Smooth muscle cell (in vitro differentiated cells): ENCODE data around the gene OTC. TPM values are rescaled to one million over a fixed set of nuclear protein-coding genes. Genes with fewer than 3 reads are reported as not detected.

Experiments
- DNase-seq: peaks from one replicate; lab custom pipeline; 2025; ENCODE audit not compliant: unreplicated experiment; lab: John Stamatoyannopoulos, UW
- H2AFZ ChIP-seq: fragments of 200-600 bp; sonication (generic); 2 replicates; pipeline ENCODE4 v1.6.0; 2016; ENCODE audit warnings: antibody characterized with exemption, low read depth, mild to moderate bottlenecking
- H3F3A ChIP-seq: fragments of 200-600 bp; sonication (generic); 2 replicates; pipeline ENCODE4 v1.6.0; 2017; ENCODE audit warnings: antibody characterized with exemption, low read depth
- H3K27ac ChIP-seq: fragments of 200-600 bp; sonication (generic); 2 replicates; pipeline ENCODE4 v1.5.1; 2016; ENCODE audit warnings: low read depth, mild to moderate bottlenecking
- H3K27me3 ChIP-seq: fragments of 200-600 bp; sonication (generic); 2 replicates; pipeline ENCODE4 v1.6.1; 2016; ENCODE audit warnings: low read depth, mild to moderate bottlenecking
- H3K36me3 ChIP-seq: fragments of 200-600 bp; sonication (generic); 2 replicates; pipeline ENCODE4 v1.5.1; 2016; ENCODE audit warnings: low read depth
- H3K4me1 ChIP-seq: fragments of 200-600 bp; sonication (generic); 2 replicates; pipeline ENCODE4 v1.5.1; 2016; ENCODE audit warnings: low read depth
- H3K4me2 ChIP-seq: fragments of 200-600 bp; sonication (generic); 2 replicates; pipeline ENCODE4 v1.6.0; 2016; ENCODE audit warnings: mild to moderate bottlenecking
- H3K4me3 ChIP-seq: fragments of 200-600 bp; sonication (generic); 2 replicates; pipeline ENCODE4 v1.5.1; 2016; ENCODE audit warnings: mild to moderate bottlenecking
- H3K79me2 ChIP-seq: fragments of 200-600 bp; sonication (generic); 2 replicates; pipeline ENCODE4 v1.6.0; 2016; ENCODE audit warnings: low read depth, mild to moderate bottlenecking
- H3K9ac ChIP-seq: fragments of 200-600 bp; sonication (generic); 2 replicates; pipeline ENCODE4 v1.6.0; 2016; ENCODE audit warnings: low read depth
- H3K9me3 ChIP-seq: fragments of 200-600 bp; sonication (generic); replicated peaks from 2 replicates; pipeline ENCODE4 v1.5.1; 2016; ENCODE audit warnings: low read depth
- H4K20me1 ChIP-seq: fragments of 200-600 bp; sonication (generic); 2 replicates; pipeline ENCODE4 v1.6.0; 2016; ENCODE audit warnings: low read depth
- WGBS: methylation state at CpG from one replicate; pipeline ENCODE4 v1.1.7; 2016; ENCODE audit warnings: low lambda C conversion rate; 5-methylcytosine and 5-hydroxymethylcytosine counted together
- polyA plus RNA-seq: library from polyadenylated mRNA; unstranded; fragments of >200 nt; fragmentation: Nextera tagmentation; extraction: Ambion mirVana; gene quantifications from 2 replicates; pipeline ENCODE4 v1.2.1, GENCODE V29; 2016
- total RNA-seq: library from RNA; depleted of rRNA; stranded (reverse); fragments of >200 nt; gene quantifications from 2 replicates; pipeline ENCODE4 v1.2.3, GENCODE V29; 2014
- TF ChIP-seq, protein P1 (sequence below): fragments of 200-600 bp; sonication (generic); IDR thresholded peaks from 2 replicates; pipeline ENCODE4 v1.5.1; 2017; ENCODE audit warnings: borderline replicate concordance, mild to moderate bottlenecking, antibody characterized with exemption; ENCODE audit not compliant: insufficient read depth, poor library complexity, severe bottlenecking

The OTC gene
- total and polyA plus RNA-seq, 2 experiments from 2014 or later = not detected

DNA sequence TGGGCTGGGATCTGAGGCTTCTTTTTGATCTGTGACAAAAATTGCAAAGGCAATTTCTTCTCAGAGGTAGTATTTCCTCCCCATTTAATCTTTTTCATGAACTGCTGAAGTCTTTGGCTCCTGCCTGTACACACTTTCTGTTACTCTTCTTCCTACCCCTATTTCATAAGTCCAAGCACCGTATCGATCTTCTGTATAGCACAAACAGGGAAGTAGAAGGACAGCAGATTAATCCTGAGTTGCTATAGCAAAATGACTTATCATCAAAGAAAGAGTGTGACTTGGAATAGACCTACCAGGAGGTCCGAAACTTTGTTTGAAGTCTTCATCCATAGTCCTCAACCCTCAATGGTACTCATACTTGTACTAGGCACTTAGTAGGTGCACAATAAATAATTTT is 22.0 kb downstream of the OTC start:
- no peaks in the 10 kb centered on the region for H3K9me3 ChIP-seq
- WGBS = 84% methylated on average over 3 of the region's 3 CpGs
- H4K20me1 ChIP-seq = no peaks in the 10 kb centered on the region
- no peak overlapping the region for H3K4me2 ChIP-seq
- no peak overlapping the region for H2AFZ ChIP-seq
- TF ChIP-seq, protein P1, sequence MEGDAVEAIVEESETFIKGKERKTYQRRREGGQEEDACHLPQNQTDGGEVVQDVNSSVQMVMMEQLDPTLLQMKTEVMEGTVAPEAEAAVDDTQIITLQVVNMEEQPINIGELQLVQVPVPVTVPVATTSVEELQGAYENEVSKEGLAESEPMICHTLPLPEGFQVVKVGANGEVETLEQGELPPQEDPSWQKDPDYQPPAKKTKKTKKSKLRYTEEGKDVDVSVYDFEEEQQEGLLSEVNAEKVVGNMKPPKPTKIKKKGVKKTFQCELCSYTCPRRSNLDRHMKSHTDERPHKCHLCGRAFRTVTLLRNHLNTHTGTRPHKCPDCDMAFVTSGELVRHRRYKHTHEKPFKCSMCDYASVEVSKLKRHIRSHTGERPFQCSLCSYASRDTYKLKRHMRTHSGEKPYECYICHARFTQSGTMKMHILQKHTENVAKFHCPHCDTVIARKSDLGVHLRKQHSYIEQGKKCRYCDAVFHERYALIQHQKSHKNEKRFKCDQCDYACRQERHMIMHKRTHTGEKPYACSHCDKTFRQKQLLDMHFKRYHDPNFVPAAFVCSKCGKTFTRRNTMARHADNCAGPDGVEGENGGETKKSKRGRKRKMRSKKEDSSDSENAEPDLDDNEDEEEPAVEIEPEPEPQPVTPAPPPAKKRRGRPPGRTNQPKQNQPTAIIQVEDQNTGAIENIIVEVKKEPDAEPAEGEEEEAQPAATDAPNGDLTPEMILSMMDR = no peak
- no peak for DNase-seq
- no peaks in the 10 kb centered on the region for H3K79me2 ChIP-seq
- H3K27ac ChIP-seq = no peak overlapping the region
- no peaks in the 10 kb centered on the region for H3F3A ChIP-seq
- H3K9ac ChIP-seq = no peak overlapping the region
- no peak overlapping the region for H3K4me3 ChIP-seq
- no peaks in the 10 kb centered on the region for H3K36me3 ChIP-seq
- H3K4me1 ChIP-seq = no peaks in the 10 kb centered on the region
- no peaks in the 10 kb centered on the region for H3K27me3 ChIP-seq

DNA sequence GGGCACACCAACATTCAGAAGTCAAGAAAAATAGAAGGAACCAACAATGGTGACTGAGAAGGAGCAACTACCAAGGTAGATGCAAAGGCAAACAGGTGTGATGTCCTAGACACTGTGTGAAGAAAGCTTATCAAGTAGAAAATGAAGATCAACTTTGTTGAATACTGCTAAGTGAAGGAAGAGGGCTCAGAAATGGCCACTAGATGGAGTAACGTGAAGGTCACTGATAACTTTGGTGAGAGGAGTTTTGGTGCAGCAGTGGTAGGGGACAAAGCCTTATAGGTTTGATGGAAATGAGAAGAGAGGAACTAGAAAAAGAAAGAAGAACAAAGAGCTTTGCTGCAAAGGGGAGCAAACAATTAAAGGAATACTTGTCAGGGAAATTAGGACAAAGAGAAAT is 23.5 kb downstream of the OTC start:
- H3K27me3 ChIP-seq = no peaks in the 10 kb centered on the region
- H4K20me1 ChIP-seq = no peaks in the 10 kb centered on the region
- no peaks in the 10 kb centered on the region for H3K4me1 ChIP-seq
- no peak overlapping the region for H3K4me3 ChIP-seq
- no peak overlapping the region for H3K9ac ChIP-seq
- H2AFZ ChIP-seq = no peak overlapping the region
- no peaks in the 10 kb centered on the region for H3K36me3 ChIP-seq
- DNase-seq = no peak
- TF ChIP-seq, protein P1 = peak; percentile 35
- no peak overlapping the region for H3K27ac ChIP-seq
- H3F3A ChIP-seq = no peaks in the 10 kb centered on the region
- no peaks in the 10 kb centered on the region for H3K79me2 ChIP-seq
- no peaks in the 10 kb centered on the region for H3K9me3 ChIP-seq
- no peak overlapping the region for H3K4me2 ChIP-seq
- 10% methylated on average over 1 of the region's 1 CpG for WGBS

DNA sequence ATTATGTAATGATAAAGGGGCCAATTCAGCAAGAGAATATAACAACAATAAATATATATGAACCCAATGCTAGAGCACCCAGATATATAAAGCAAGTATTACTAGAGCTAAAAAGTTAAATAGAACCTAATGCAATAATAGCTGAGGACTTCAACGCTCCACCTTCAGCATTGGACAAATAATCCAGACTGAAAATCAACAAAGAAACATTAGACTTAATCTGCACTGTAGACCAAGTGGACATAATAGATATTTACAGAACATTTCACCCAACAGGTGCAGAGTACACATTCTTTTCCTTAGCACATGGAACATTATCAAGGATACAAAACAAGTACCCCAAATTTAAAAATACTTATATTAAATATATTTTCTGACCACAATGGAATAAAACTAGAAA is 24.3 kb downstream of the OTC start:
- H3K27ac ChIP-seq = no peak overlapping the region
- no peak overlapping the region for H3K4me3 ChIP-seq
- no peak for DNase-seq
- no peaks in the 10 kb centered on the region for H3K9me3 ChIP-seq
- no peaks in the 10 kb centered on the region for H3K79me2 ChIP-seq
- H3K4me1 ChIP-seq = no peaks in the 10 kb centered on the region
- H4K20me1 ChIP-seq = no peaks in the 10 kb centered on the region
- H3K36me3 ChIP-seq = no peaks in the 10 kb centered on the region
- H3F3A ChIP-seq = no peaks in the 10 kb centered on the region
- no peaks in the 10 kb centered on the region for H3K27me3 ChIP-seq
- H3K4me2 ChIP-seq = no peak overlapping the region
- no peak overlapping the region for H3K9ac ChIP-seq
- TF ChIP-seq, protein P1 = no peak
- no peak overlapping the region for H2AFZ ChIP-seq
- WGBS = 54% methylated on average over 1 of the region's 1 CpG

DNA sequence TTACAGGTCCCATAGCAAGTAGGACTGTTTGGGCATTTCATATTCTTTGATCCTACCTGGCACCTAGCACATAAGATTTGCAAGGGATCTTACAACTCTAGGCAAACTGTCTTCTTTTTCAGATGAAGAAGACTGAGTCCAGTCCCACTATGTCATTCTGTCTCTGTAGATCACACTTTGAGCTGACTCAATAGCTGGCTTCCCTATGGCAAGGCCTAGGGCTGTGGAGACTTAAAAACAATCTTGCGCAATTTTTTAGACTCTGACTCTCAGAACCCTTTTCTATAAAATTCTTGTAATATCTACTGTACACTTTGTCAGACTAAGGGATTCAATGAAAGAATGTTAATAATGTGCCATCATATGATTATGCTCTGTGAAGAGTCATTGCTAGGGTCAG is 26.7 kb downstream of the OTC start:
- TF ChIP-seq, protein P1 = no peak
- Histone ChIP-seq H3K9me3 (no peaks in the 10 kb centered on the region), H4K20me1 (no peaks in the 10 kb centered on the region), H2AFZ (no peak overlapping the region), H3K9ac (no peak overlapping the region), H3K4me1 (no peaks in the 10 kb centered on the region), H3K27ac (no peak overlapping the region), H3K27me3 (no peaks in the 10 kb centered on the region), H3K4me3 (no peak overlapping the region), H3K36me3 (no peaks in the 10 kb centered on the region), H3K4me2 (no peak overlapping the region), H3F3A (no peaks in the 10 kb centered on the region), H3K79me2 (no peaks in the 10 kb centered on the region)
- DNase-seq = no peak
- whole genome bisulfite sequencing = 81% methylated on average over 1 of the region's 1 CpG
